ENCODE results near the gene CIBAR2. TPM values are rescaled to one million over a fixed set of nuclear protein-coding genes. Genes with fewer than 3 reads are reported as not detected.

CIBAR2 gene
- not detected in 2 replicates for total RNA-seq

DNA sequence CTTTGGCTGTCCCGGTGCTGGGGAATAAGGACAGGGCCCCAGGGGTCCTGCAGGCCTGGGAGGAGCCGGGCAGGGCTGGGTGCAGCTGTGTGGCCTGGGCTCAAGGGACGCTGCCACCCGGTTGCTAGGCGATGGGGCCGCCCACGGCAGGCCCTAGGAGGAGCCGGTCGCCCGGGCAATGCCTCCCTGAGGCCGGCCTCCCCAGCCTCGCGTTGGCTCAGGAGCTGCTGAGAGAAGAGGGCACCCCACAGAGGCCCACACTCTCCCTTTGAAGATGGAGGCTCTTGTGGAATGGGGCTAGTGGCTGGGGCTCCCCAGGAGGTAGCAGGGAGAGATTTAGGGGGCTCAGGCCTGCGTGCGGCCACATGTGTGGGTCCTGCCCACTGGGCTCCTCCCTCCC lies at the start of gene CIBAR2:
CIBAR2 (minus strand) TSS at position 109 of the 400 bp plus-strand sequence. CDS start 120 bp downstream, outside the sequence.

Other genes starting within 250 kb of the CIBAR2 start
- 56.7 and 62.8 TPM in 2 replicates for gene ZDHHC7, start 100.9 kb downstream of the CIBAR2 start, total RNA-seq
- gene KIAA0513, start 84.7 kb downstream of the CIBAR2 start, total RNA-seq = 4.2 and 8.1 TPM in 2 replicates